Fibroblast of skin of right quadriceps (primary cell): Measurements from ENCODE around the gene CARM1.
A peak's percentile ranks its signal among the peaks of the same experiment; 100 is the strongest.
"Not testable (repeated sequence)": the region's sequence is repeated elsewhere in the genome, so short reads cannot be mapped to it uniquely, and the experiment has no call there.

ENCODE experiments used
- DNase-seq: peaks from one replicate; pipeline ENCODE4 v3.0.0-alpha.2; 2013

Gene CARM1

GRCh38 chr19:10876459-10877240, 5.3 kb downstream of the CARM1 start:
- no peak for DNase-seq

GRCh38 chr19:10877608-10878007, 6.3 kb downstream of the CARM1 start:
- not testable (repeated sequence) for DNase-seq

GRCh38 chr19:10878253-10878652, 6.9 kb downstream of the CARM1 start:
- DNase-seq, result no peak

- DNase-seq, result no peak
Measured at GRCh38 chr19:10881403-10882107, 10.2 kb downstream of the CARM1 start.

- DNase-seq, result no peak
Measured at GRCh38 chr19:10882108-10882457, 10.7 kb downstream of the CARM1 start.

GRCh38 chr19:10884274-10884673, 12.9 kb downstream of the CARM1 start:
- peak; percentile 74 for DNase-seq

GRCh38 chr19:10885201-10886169, 14.1 kb downstream of the CARM1 start:
- peak; percentile 27 for DNase-seq

GRCh38 chr19:10887616-10888367, 16.4 kb downstream of the CARM1 start:
- DNase-seq, result no peak

GRCh38 chr19:10888421-10888866, 17.1 kb downstream of the CARM1 start:
- no peak for DNase-seq

GRCh38 chr19:10889880-10890279, 18.5 kb downstream of the CARM1 start:
- DNase-seq, result no peak

GRCh38 chr19:10891405-10892086, 20.2 kb downstream of the CARM1 start:
- no peak for DNase-seq

- no peak for DNase-seq
Measured at GRCh38 chr19:10892256-10892655, 20.9 kb downstream of the CARM1 start.

- DNase-seq, result no peak
Measured at GRCh38 chr19:10894911-10895213, 23.5 kb downstream of the CARM1 start.

- no peak for DNase-seq
Measured at GRCh38 chr19:10895363-10895762, 24.0 kb downstream of the CARM1 start.

GRCh38 chr19:10895920-10896319, 24.6 kb downstream of the CARM1 start:
- DNase-seq, result no peak

GRCh38 chr19:10896851-10897526, 25.6 kb downstream of the CARM1 start:
- no peak for DNase-seq

GRCh38 chr19:10898633-10899032, 27.3 kb downstream of the CARM1 start:
- no peak for DNase-seq

GRCh38 chr19:10899151-10899653, 27.8 kb downstream of the CARM1 start:
- no peak for DNase-seq

GRCh38 chr19:10907925-10908324, 36.6 kb downstream of the CARM1 start:
- no peak for DNase-seq

- DNase-seq, result no peak
Measured at GRCh38 chr19:10908380-10908960, 37.1 kb downstream of the CARM1 start.
